ENCODE measurements around the gene TGFBR3. TPM values are rescaled to one million over a fixed set of nuclear protein-coding genes. Genes with fewer than 3 reads are reported as not detected.

The TGFBR3 gene
- total and polyA plus RNA-seq, 2 of the 8 experiments (the other 6 are each of a cell fraction or from before 2014, with no cell fraction given), result 2.0 to 6.1 TPM

DNA sequence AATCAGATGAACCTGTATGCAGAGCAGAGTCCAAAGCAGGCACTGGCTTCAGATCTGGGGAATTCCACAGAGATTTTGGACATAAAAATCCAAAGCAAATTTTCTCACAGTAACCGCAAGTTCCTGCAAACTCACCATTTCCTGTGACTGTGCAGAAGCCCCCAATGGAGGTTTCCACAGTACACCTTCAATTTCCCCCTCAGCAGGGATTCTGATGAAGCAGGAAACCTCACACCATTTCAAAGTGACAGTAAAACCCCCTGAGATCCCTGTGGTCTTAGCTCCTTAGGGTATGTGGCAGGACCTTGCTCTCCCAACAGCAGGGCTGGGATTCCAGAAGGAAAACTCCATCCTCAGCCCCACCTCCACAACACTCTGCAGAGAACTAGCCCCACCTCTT, 6.0 kb upstream of the TGFBR3 start:
- 78% methylated on average over 1 of the region's 1 CpG; no CpG with 5 or more reads in 1 of the 2 experiments for WGBS, 2 experiments (ENCODE audit: extremely low coverage in 1 of 2, insufficient coverage in 1 of 2, insufficient read length in 1 of 2, insufficient replicate concordance in 2 of 2, low coverage in 1 of 2, low lambda C conversion rate in 2 of 2, missing lambda C conversion rate in 1 of 2)
- no peak for TF ChIP-seq CREB1 (IDR thresholded peaks at IDR 0.05)
- FAIRE-seq, result no peak

More for the DNA sequence above, 6.0 kb upstream of the TGFBR3 start:
- H3K27ac ChIP-seq (ENCODE audit: low read depth, low read length), result no peak overlapping the region
- no peak overlapping the region for H2BK120ac ChIP-seq (replicated peaks; ENCODE audit: low read depth, low read length)
- H3K4me1 ChIP-seq (replicated peaks in 1 of 4; ENCODE audit: control insufficient read depth in 3 of 4, insufficient read depth in 4 of 4, low read length in 3 of 4), result peaks cover 0 to 5% (median under 1%) of the 10 kb centered on the region in 4 experiments; a peak in 3 of 7 replicates
- H3K4me2 ChIP-seq (ENCODE audit: insufficient read depth in 1 of 2, low read depth in 2 of 2, low read length in 2 of 2), result no peak overlapping the region
- H3K4me3 ChIP-seq (ENCODE audit: extremely low read depth in 1 of 4, insufficient read depth in 2 of 4, low read depth in 3 of 4, low read length in 4 of 4), result no peak overlapping the region
- H3K18ac ChIP-seq (ENCODE audit: extremely low read depth, low read length), result no peak overlapping the region
- no peaks in the 10 kb centered on the region for H3K79me1 ChIP-seq (ENCODE audit: low read depth, low read length)
- DNase-seq (ENCODE audit: low read depth in 1 of 2, low spot score in 2 of 2), result no peak
- H4K8ac ChIP-seq (ENCODE audit: extremely low read depth, insufficient read depth, low read length), result no peak overlapping the region; the same call in 1 of the 2 replicates
- no peaks in the 10 kb centered on the region for H3K23me2 ChIP-seq (ENCODE audit: low read depth, low read length)
- no peak overlapping the region for H3K4ac ChIP-seq (replicated peaks; ENCODE audit: insufficient read length, low read depth, low read length)
- peak overlapping the region; percentile 88; the same call in 1 of the 2 replicates for H2AFZ ChIP-seq (ENCODE audit: low read length)
- H2BK5ac ChIP-seq (ENCODE audit: low read depth, low read length), result no peak overlapping the region
- H3K9ac ChIP-seq (replicated peaks in 1 of 4; ENCODE audit: extremely low read depth in 1 of 4, low read depth in 3 of 4, low read length in 3 of 4), result no peak overlapping the region
- no peak overlapping the region for H4K5ac ChIP-seq (ENCODE audit: insufficient read length, low read depth, low read length)
- H2BK12ac ChIP-seq (ENCODE audit: low read depth, low read length), result no peak overlapping the region
- no peak overlapping the region for H2BK15ac ChIP-seq (ENCODE audit: low read length)
- CTCF ChIA-PET (ENCODE audit: partially characterized antibody), result interaction anchor here (0.6 to 0.7 kb wide), 3 partner anchors 36 to 609 kb away, joined by 3 to 4 read pairs (median 3); no protein-coding TSS in a partner anchor
- no peaks in the 10 kb centered on the region for H4K20me1 ChIP-seq (replicated peaks in 1 of 2; ENCODE audit: control insufficient read depth in 1 of 2, insufficient read depth in 2 of 2, low read length in 2 of 2)
- no peak overlapping the region for H3K14ac ChIP-seq (ENCODE audit: insufficient read length)
- no peak overlapping the region for H4K91ac ChIP-seq (replicated peaks; ENCODE audit: insufficient read length, low read length)
- H3K9me3 ChIP-seq (ENCODE audit: insufficient read depth in 2 of 2, low read depth in 1 of 2, low read length in 1 of 2), result no peaks in the 10 kb centered on the region
- POLR2A ChIA-PET (ENCODE audit: partially characterized antibody), result no interaction called here
- H3K27me3 ChIP-seq (replicated peaks in 1 of 4; ENCODE audit: control insufficient read depth in 3 of 4, extremely low read depth in 1 of 4, insufficient read depth in 3 of 4, low read length in 3 of 4), result peaks cover 0 to 5% (median 2%) of the 10 kb centered on the region in 4 experiments; a peak in 5 of 7 replicates
- no peak overlapping the region for H3K23ac ChIP-seq (ENCODE audit: insufficient read length)
- no peaks in the 10 kb centered on the region for H3K79me2 ChIP-seq (ENCODE audit: control insufficient read depth in 1 of 2, insufficient read depth in 2 of 2, low read length in 2 of 2)
- no peak overlapping the region for H2BK20ac ChIP-seq (ENCODE audit: low read length)
- H3K36me3 ChIP-seq (ENCODE audit: control insufficient read depth in 2 of 4, insufficient read depth in 4 of 4, low read length in 3 of 4), result no peaks in the 10 kb centered on the region
- no peak overlapping the region for H3K56ac ChIP-seq (replicated peaks; ENCODE audit: insufficient read length, low read depth, low read length)
- no peak overlapping the region for H2AK5ac ChIP-seq (ENCODE audit: low read depth, low read length)

Measured in H1 (cell line).